HG02678 (cell line): ENCODE measurements around the gene MED26.
"Not testable (repeated sequence)": the region's sequence is repeated elsewhere in the genome, so short reads cannot be mapped to it uniquely, and the experiment has no call there.

Source experiments
- ATAC-seq: cut with Tn5 transposase; IDR thresholded peaks from one replicate; pipeline ENCODE4 v1.9.1; 2021; ENCODE audit warnings: mild to moderate bottlenecking, moderate library complexity; ENCODE audit not compliant: unreplicated experiment

MED26 gene

DNA sequence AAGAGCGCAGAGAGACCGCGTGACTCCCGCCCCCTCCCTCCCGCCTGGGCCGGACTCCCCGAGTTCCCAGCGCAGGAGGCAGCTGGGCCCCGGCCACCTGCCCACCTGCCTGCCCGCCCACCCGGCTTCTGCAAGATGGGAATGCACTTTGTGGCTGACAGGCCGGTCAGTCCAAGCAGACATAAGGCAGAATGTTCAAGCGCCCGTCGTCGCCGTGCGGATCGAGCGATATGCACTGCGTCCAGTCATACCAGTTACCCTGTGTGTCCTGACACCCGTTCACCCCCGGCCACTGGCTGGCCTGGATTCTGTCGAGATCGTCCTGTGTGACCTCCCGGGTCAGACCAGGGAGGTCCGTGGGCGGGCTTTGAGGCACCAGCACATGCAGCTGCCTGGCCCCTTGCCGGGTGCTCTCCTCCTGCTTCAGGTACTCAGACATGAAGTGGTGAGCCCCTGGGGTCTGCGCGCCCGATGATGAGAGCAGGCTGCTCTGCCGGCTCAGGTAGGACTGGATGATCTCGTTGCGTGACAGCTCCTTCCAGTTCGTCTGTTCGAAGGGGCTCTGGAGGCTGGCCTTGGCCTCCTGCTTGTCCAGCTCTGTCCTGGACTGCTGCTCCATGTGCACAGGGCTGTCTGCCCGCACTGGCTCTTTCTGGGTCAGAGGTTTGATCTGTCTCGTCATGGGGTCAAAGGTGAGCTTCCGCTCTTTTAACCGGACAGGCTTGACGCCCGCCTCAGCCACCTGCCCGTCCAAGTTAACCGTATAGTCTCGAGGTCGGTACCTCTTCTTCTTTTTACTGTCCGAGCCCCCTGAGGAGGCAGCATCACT, 51.9 kb downstream of the MED26 start:
- no peak for ATAC-seq

GRCh38 chr19:16575282-16575681, 52.7 kb downstream of the MED26 start:
- ATAC-seq, result no peak

- no peak for ATAC-seq
Observed at GRCh38 chr19:16573925-16574324, 54.1 kb downstream of the MED26 start.

DNA sequence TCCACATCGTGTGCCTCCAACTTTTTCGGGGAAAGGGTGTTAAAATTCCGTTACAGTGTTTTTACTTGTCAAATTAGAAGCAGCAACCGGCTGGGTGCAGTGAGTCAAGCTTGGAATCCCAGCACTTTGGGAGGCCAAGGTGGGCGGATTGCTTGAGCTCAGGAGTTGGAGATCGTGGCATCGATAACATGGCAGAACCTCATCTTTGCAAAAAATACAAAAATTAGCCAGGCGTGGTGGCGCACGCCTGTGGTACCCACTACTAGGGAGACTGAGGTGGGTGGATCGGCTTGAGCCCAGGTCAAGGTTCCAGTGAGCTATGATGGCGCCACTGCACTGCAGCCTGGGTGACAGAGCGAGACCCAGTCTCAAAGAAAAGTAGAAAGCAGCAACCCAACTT, 54.7 kb downstream of the MED26 start:
- no peak for ATAC-seq

- peak; percentile 85 for ATAC-seq
Observed at GRCh38 chr19:16572332-16573211, 55.4 kb downstream of the MED26 start, which contains the start of gene SLC35E1. Gene SLC35E1 (minus strand): TSS chr19:16572415. CDS start chr19:16572364, 51 bp downstream.

GRCh38 chr19:16571822-16572331, 56.1 kb downstream of the MED26 start:
- no peak for ATAC-seq

- ATAC-seq, result no peak
Observed at GRCh38 chr19:16571283-16571682, 56.7 kb downstream of the MED26 start.

DNA sequence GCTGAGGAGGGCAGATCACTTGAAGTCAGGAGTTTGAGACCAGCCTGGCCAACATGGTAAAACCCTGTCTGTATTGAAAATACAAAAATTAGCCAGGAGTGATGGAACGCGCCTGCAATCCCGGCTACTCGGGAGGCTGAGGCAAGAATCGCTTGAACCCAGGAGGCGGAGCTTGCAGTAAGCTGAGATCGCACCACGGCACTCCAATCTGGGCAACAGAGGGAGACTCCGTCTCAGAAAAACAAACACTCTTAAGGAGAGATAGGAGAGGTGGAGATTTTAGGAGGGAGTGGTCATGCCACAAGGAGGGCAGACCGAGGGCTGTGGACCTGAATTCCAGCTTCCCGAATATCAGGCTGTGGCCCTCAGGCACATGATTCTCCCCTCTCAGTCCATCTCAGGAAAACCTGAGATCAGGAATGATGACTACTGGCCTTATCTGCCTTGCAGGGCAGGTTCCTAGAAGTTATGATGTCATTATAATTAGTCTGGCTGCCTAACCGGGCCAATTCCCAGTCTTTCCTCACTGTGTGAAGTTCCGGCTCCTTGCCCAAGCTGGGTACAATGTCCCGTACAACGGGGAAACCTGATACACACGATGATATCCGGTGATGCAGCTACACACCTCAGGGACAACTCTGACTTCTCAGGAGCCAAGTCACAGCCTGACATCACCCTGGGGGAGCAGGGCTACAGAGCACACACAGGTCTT, 58.2 kb downstream of the MED26 start:
- ATAC-seq, result no peak

DNA sequence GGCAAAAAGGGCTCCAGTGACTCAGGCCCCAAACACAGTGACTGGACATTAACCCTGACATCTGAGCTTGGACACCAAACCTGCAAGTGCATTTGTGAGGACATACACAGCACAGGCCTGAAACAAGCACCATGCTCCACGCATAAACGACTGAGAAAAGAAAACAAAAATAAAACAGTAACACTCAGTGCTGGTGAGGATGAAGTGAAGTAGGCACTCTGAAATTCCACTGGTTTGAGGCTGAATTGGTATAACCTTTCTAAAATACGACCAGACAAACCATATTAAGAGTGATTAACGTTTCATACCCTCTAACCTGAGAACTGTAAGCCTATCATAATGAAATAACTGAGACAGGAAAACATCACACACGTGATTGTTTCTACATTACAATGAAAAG, 61.3 kb downstream of the MED26 start:
- no peak for ATAC-seq

DNA sequence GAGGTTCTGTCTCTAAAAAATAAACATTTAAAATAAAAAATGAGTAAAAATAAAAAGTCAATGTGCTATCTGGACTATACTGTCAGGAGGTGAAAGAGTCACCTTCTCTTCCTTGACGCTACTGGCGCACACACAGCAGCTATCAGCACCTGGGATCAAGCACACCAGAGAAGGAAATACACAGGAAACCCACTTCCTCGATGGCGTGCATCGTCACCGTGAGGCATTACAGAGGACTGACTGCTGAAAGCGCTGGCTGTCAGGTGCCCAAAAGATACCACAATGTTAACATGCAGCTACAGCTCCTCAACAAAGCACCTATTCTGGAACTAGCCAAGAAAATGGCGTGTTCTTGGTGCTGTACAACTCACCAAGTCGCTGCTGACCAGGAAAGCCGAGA, 61.8 kb downstream of the MED26 start:
- no peak for ATAC-seq

DNA sequence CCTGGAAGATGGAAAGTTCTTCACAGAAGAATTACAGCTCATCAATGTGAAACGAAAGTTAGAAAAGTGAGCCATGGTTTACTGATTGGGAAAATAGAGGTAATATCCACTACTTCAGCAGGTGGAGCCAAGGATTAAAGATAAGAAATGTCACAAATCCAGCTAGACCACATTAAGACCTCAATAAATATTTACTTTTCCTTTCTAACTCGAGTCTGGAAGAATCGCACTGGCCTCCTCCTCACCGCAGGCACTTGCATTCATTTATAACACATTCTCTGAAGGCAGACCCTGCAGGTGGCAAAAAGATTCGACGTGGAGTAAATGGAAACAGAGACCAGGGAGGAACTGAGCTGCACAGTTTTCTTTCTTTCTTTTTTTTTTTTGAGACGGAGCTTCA, 63.2 kb downstream of the MED26 start:
- ATAC-seq, result no peak

DNA sequence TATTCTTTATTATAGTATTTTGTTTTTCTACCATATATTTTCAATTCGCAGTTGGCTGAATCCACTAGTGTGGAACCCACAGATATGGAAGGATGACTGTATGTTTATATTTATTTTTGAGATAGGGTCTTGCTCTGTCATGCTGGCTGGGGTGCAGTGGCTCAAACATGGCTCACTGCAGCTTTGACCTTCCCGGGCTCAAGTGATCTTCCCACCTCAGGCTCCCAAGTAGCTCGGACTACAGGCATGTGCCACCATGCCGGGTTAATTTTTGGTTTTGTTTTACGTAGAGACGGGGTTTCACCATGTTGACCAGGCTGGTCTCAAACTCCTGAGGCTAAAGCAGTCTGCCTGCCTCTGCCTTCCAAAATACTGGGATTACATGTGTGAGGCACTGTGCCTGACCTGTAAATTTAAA, 65.4 kb downstream of the MED26 start:
- no peak for ATAC-seq

- no peak for ATAC-seq
Observed at GRCh38 chr19:16561382-16561781, 66.6 kb downstream of the MED26 start.

DNA sequence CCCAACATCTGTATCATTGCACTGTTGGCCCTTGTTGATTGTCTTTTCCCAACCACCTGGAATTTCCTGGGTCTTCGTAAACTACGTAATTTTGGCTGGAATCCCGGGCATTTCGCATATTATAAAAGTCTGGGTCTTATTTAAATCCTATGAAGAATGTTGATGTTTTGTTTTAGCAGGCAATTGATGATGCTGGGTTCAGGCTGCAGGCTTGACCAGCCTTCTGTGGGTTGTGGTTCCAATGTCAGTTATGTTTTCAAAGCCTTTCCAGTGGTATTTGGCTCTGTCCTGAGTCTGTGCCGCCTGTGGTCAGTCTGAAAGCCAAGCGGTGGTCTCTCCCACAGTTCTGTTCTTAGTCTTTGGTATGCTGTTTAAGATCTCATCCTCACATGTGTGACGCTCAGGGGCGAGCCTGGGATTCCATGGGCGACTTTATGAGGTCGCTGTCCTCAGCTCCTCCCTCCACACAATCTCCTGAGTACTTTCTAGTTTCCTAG, 68.2 kb downstream of the MED26 start:
- ATAC-seq, result no peak

DNA sequence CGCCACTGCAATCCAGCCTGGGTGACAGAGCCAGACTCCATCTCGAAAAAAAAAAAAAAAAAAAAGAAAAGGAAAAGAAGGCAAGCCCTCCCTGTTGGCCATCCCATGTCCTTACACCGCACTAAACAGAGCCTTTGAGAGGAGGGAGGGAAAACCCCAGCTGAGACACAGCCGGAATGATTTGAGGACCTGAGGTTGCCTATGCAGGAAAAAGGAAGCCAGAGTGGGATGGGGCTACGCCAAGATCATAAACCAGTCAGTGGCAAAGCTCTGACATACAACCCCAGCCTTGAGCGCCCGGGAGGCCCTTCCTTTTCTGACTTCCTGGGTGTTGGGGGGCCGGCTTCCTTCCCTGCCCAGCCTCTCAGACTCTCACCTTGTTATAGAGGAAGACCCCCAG, 73.2 kb downstream of the MED26 start:
- no peak for ATAC-seq

DNA sequence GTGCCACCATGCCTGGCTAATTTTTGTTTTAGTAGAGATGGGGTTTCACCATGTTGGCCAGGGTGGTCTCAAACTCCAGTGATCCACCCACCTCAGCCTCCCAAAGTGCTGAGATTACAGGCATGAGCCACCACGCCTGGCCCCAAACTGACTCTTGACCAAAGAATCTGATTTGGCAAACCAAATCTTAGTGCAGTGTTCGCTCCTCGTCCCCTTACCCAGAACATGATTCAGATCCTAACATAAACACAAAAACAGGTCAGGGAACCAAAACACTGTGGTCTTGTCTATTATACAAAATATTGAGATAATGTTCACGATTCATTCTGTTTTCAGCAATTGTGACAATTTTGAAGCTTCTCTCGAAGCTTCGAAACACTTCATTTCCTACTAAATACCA, 76.1 kb downstream of the MED26 start:
- not testable (repeated sequence) for ATAC-seq

GRCh38 chr19:16548956-16549355, 79.0 kb downstream of the MED26 start:
- no peak for ATAC-seq

DNA sequence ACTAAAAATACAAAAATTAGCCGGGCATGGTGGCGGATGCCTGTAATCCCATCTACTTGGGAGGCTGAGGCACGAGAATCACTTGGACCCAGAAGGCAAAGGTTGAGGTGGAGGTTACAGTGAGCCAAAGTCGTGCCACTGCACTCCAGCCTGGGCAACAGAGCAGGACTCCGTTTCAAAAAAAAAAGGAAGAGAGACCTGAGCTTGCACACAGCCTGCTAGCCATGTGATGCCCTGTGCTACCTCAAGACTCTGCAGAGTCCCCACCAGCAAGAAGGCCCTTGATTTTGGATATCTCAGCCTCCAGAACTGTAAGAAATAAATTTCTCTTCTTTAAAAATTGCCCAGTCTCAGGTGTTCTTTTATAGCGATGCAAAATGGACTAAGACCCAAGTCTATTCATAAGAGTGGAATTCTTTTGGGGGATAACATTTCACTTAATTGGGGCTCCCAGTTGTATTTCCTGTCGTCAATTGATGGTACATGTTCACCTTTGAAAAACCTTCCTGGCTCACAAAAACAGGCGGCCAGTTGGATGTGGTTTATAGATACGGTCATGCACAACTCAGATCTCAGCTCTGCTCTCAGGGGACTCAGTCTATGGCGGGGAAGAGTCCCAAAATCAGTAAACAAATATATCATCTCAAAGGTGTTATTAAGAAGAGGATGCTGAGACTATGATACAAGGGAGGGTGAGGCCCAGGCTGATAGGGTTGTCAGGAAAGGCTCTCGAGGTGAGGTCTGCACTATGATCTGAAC, 83.4 kb downstream of the MED26 start:
- no peak for ATAC-seq

GRCh38 chr19:16543734-16544133, 84.3 kb downstream of the MED26 start:
- ATAC-seq, result not testable (repeated sequence)

GRCh38 chr19:16542910-16543472, 85.0 kb downstream of the MED26 start:
- no peak for ATAC-seq
